GM21825 (cell line): ENCODE measurements around the gene RNF5.
"Not testable (repeated sequence)": the region's sequence is repeated elsewhere in the genome, so short reads cannot be mapped to it uniquely, and the experiment has no call there.

Experiments
- ATAC-seq: cut with Tn5 transposase; IDR thresholded peaks from one replicate; pipeline ENCODE4 v1.9.1; 2021; ENCODE audit warnings: mild to moderate bottlenecking, moderate library complexity; ENCODE audit not compliant: unreplicated experiment

The RNF5 gene

GRCh38 chr6:32188381-32189068 is 10.3 kb downstream of the RNF5 start:
- ATAC-seq = no peak

DNA sequence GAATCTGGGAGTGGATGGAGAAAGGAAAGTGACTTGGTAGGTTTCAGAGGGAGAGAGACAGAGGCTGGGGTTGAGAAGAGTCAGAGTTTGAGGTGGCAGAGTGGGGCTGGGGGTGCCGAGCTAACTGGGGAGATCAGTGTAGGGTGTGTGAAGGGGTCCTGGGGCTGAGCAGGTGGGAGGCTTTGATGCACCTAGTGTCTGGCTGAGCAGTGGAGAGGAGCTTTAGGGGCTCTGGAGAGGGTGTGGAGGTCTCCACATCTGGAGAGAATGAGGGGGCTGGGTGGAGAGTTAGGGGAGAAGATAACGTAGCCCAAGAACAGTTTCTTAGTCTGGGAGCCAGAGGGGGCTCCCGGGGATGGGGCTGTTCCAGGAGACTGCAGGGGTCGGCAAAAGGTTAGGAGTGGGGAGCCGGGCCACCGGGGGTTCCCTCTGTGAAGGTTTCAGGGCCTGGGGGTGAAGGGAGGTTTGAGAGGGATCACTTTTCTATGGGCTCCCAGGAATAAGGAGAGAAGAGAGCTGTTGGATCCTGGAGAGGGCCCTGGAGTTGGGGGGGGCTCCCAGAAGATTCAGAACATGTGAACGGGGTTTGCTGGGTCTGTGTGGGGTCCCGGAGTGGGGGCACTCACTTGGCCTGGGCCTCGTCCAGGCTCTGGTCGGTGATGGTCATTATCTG is 11.0 kb downstream of the RNF5 start:
- no peak for ATAC-seq

- no peak for ATAC-seq
These were observed 11.5 kb downstream of the RNF5 start for GRCh38 chr6:32189742-32190053.

DNA sequence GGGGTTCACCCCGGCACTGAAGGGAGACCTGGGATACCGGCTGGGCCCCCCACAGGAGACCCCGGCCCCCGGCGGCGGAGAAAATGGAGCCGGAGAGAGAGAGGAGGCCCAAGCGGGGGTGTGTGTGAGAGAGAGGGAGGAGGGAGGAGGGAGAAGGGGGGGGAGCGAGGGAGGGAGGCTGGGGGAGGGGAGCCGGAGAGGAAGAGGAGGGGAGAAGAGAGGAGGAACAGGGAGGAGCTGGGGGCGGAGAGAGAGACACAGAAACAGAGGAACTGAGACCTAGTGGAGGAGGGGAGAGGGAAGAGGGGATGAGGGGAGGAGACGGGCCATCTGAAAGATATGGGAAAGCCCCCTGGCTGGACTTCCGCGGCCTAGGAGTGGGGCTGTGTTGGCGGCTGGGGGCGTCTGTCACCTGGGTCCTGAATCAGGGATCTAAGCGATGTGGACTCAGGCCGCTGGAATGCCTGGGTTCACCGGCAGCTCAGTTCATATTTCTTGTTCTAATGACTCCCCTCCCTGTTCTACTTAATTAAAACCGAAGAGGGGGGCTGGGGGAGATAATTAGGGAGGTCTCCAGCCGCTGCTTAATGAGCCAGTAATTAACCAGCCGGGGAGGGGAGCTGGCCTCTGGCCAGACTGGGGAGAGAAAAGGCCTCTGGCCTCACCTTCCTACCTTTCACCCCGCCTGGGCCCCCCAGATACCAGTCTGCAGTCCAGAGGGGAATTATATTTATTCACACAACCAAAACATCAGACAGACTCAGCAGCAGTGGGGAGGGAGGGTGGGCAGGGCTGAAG is 12.0 kb downstream of the RNF5 start, which contains the start of gene PBX2:
Gene PBX2, minus strand, starts transcription at position 149 of the 798 bp plus-strand sequence. CDS start 287 bp downstream, outside the sequence.
- peak; percentile 56 for ATAC-seq

GRCh38 chr6:32190911-32191677 is 12.9 kb downstream of the RNF5 start:
- ATAC-seq = no peak

DNA sequence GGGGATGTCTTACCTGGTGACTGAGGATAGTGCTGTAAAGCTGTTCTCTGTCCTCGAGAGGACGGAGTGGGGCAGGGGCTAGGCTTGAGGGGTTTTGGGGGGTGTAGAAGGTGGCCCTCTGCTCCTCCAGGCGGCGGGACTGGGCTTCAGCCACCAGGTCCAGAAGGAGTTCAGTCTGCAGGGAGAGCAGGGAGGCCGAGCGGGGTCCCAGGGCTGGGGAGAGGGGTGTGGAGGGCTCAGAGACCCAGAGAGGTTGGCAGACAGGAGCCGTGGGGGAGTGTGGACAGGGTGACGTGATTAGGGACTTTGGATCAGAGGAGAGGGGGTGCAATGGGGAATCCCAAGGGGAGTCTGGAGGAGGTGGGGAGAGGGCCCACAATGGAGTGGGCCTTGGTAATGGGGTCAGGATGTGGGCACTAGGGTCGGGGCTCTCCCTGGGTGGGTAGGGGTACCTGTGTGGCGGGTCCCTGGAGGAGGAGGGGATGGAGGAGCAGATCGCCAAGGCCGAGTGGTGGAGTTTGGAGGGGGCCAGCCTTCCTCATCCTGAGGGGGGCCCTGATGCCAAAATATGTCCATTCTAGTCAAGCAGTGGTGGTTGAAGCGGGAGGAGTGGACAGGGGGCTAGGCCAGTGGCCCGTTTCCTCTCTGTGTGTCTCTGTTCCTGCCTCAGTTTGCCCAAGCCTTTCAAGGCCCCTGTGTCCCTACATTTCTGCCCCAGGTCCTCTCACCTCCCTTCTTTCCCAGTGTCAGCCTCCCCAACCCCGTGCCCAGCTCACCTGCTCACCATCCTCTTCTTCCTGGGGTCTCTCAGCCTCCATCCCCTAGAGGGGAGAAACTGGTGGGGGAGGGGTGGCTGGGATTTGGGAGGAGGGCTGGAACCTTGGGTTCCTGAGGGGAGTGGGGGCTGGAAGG is 13.7 kb downstream of the RNF5 start:
- no peak for ATAC-seq

- ATAC-seq = no peak
These were observed 14.4 kb downstream of the RNF5 start, which contains the start of gene GPSM3 for GRCh38 chr6:32192608-32193039. TSS of gene GPSM3 (minus strand) at chr6:32192643. CDS start at chr6:32192513, 130 bp downstream.

- not testable (repeated sequence) for ATAC-seq
These were observed 14.9 kb downstream of the RNF5 start for GRCh38 chr6:32193096-32193495.

GRCh38 chr6:32194388-32194787 is 16.2 kb downstream of the RNF5 start:
- ATAC-seq = no peak

DNA sequence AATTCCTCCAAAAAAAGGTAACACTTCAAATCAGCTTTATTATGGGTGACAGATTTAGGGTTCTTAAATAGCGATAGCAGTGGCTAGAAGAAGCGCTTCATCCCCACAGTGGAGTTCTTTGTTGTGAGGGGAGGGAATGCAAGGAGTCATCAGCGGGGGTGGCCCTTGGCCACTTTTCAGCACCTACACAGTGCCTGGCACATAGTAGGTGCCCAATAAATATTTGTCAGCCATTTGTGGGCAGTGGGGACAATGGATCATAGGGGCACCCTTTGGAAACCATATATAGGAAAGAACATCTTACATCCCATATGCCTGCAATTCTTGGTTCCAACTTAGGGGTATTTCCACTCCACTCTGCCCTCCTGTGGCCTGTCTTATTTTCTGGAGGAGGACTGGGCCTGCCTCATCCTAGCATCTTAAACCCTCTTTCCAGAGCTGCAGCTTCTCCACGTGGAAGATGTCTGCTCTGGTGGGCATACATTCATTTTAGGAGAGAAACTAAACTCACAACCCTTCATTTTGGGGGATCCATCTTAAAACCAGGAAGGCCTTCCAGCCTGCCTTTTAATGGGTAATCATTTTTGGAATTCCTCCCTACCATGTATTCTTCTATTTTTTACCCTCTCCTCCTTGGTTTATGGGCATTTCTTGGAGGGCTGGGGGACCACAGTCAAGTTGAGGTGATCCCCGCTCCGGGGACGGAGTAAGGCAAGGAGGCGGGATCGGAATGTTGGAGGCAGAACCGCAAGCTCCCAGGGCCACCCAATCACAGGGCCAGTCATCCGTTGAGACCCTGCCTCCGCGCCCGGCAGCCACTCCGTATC is 16.8 kb downstream of the RNF5 start:
- ATAC-seq = no peak

DNA sequence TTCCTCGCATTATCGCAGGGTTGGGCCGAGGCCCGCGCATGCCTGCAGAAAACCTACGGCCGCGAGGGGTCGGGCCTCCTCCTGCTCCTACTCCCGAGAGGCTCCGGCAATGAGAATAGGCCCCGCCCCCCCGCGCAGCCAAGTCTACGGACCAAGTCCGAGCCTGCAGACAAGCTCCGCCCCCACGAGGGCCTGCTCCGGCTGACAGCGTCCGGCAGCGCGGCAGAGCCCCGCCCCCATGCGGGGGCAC is 17.4 kb downstream of the RNF5 start:
- peak; percentile 65 for ATAC-seq

GRCh38 chr6:32195902-32196681 is 17.9 kb downstream of the RNF5 start:
- ATAC-seq = peak; percentile 16

DNA sequence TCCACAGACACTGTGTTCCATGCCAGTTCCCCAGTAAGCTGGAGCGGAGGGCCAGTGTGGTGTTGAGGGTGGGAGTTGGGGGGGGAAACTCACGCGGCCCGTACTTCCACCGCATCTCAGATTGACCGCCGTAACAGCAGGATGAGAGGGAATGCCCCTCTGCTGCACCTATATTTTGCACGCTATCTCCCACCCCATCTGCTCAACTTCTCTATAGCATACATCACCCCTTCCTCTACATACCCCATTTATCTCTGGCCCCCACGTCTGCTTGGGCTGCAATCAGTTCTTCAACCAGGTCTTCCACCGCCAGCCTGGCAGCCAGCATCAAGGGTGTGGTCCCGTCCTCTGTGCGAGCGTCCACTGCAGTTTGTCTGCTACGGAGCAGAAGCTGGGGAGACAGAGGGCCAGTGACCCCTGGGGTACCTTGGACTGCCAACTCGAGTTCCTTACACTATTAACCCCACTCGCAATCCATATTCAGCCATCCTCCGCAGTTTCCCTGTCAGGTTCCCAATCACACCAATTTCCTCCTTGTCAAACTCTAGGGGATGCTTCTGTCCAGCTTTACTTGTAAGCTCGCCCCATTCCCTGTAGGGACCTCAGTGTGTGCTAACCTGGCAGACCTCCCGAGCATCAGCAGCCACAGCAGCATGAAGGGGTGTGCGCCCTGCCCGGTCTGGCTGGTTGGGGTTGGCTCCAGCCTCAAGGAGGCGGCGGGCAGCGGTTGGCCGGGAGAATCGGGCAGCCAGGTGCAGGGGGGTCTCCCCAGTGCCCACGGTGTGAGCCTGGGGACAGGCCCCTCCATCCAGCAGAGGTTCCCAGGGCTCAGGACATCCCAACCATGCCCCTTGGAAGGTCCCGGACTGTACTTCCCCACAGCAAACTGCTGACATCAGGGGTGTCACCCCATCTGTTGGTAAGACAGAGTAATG is 18.7 kb downstream of the RNF5 start:
- ATAC-seq = no peak

- no peak for ATAC-seq
These were observed 20.1 kb downstream of the RNF5 start for GRCh38 chr6:32198345-32198696.

DNA sequence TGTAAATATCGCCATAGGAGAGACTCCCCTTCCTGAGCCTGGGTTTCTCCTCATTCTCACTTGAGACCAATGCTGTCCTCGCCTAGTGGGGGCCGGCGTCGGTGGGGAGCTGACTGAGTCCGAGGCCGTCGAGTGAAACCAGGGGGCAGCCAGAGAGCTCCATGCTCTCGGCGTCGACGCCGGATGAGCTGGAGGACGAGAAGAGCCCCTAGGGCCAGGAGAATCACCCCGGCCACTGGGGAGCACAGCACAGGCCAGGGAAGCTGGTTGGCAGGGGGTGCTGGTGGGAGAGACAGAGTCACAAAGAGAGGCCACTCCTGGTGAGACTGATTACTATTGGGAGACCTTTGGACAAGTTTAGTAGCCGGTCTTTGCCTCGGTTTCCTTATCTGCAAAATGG is 20.7 kb downstream of the RNF5 start:
- ATAC-seq = no peak

DNA sequence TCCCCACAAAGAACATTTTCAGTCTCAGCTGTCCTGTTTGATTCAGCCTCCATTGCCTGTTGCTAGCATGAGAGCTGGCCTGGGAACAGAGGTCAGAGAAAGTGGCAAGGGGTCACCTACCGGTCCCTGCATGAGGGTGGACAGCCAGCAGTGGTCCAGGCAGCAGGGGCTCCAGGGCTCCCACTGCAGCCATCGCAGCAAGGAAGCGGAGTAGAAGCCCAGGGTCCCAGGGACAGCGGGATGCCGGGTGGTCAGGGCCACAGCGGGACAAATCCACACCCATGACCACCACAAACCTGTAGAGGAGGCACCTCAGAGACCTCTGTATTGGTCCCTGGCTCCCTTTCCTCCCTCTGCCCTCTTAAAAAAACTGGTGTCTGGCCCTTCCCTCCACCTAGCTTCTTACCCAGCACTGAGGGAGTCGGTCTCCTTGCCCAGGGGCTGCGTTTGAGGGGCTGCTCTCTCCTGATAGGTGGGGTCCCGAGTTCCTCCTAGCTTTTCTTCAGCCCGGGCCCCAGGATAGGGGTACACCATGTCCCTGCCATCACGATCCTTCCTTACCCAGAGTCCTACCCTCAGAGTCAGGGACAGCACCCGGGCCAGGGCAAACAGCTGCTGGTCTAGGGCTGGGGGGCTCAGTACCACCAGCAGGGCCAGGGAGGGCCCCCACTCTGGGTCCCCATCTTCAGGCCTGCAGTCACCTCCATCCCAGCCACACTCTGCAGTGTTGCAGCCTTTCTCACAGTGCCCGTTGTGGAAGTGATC is 22.7 kb downstream of the RNF5 start:
- ATAC-seq = no peak

- no peak for ATAC-seq
These were observed 24.0 kb downstream of the RNF5 start for GRCh38 chr6:32202186-32202585.
